SK-N-SH (cell line): ENCODE results near the gene TUBA8. TPM values are rescaled to one million over a fixed set of nuclear protein-coding genes. Genes with fewer than 3 reads are reported as not detected.

Experiments
- CTCF ChIA-PET: fragments of 300-600, 350-600 bp; formaldehyde crosslinking; extraction: SDS; loops from one replicate; lab custom pipeline; 2021; lab: Yijun Ruan, JAX
- POLR2A ChIA-PET: fragments of 350-600 bp; sonication (Branson Sonifier 250); formaldehyde crosslinking; extraction: SDS; loops from one replicate; lab custom pipeline; 2020; ENCODE audit warnings: antibody characterized with exemption, inconsistent platforms; lab: Yijun Ruan, JAX
- DNase-seq: peaks from one replicate; pipeline ENCODE4 v3.0.0; 2012
- H2AFZ ChIP-seq: fragments of 200-600 bp; sonication (generic); 2 replicates; pipeline ENCODE4 v1.8.1; 2016; ENCODE audit warnings: antibody characterized with exemption, mild to moderate bottlenecking, low read depth
- H3F3A ChIP-seq: fragments of 200-600 bp; sonication (generic); replicated peaks from 2 replicates; pipeline ENCODE3; 2016; ENCODE audit warnings: antibody characterized with exemption, mild to moderate bottlenecking; ENCODE audit not compliant: insufficient read depth
- H3K27ac ChIP-seq, 2 experiments: fragments of 200-500 bp in 1 of 2; fragments of 200-600 bp in 1 of 2; sonication (Bioruptor generic) in 1 of 2; sonication (generic), shearing (Covaris generic) in 1 of 2; 2 replicates each; pipeline versions ENCODE4 v1.5.1 to v1.6.1; 2014 to 2016; ENCODE audit warnings: low read depth in 2 of 2, inconsistent platforms in 1 of 2, low read length in 1 of 2, mild to moderate bottlenecking in 1 of 2, mixed read lengths in 1 of 2
- H3K27me3 ChIP-seq: fragments of 200-600 bp; sonication (generic), shearing (Covaris generic); 2 replicates; pipeline ENCODE4 v1.6.1; 2016; ENCODE audit warnings: mixed run types; ENCODE audit not compliant: insufficient read depth
- H3K36me3 ChIP-seq, 2 experiments: fragments of 200-500 bp in 1 of 2; fragments of 200-600 bp in 1 of 2; sonication (Bioruptor generic) in 1 of 2; sonication (generic) in 1 of 2; replicated peaks in 1 of 2; 2 replicates each; pipeline versions ENCODE3 to v1.5.1; 2014 to 2016; ENCODE audit warnings: low read length in 1 of 2, mild to moderate bottlenecking in 1 of 2; ENCODE audit not compliant: insufficient read depth in 2 of 2, control insufficient read depth in 1 of 2
- H3K4me1 ChIP-seq, 2 experiments: fragments of 200-500 bp in 1 of 2; fragments of 200-600 bp in 1 of 2; sonication (Bioruptor generic) in 1 of 2; sonication (generic), shearing (Covaris generic) in 1 of 2; 2 replicates each; pipeline versions ENCODE4 v1.5.1 to v1.6.1; 2014 to 2016; ENCODE audit warnings: low read depth in 1 of 2, low read length in 1 of 2, mixed run types in 1 of 2; ENCODE audit not compliant: insufficient read depth in 2 of 2, control insufficient read depth in 1 of 2
- H3K4me2 ChIP-seq: fragments of 200-600 bp; sonication (generic), shearing (Covaris generic); 2 replicates; pipeline ENCODE4 v1.6.1; 2017; ENCODE audit warnings: mixed run types
- H3K4me3 ChIP-seq, 2 experiments: fragments of 200-500 bp in 1 of 2; fragments of 200-600 bp in 1 of 2; sonication (Bioruptor generic) in 1 of 2; sonication (generic), shearing (Covaris generic) in 1 of 2; 2 replicates each; pipeline versions ENCODE4 v1.5.1 to v1.8.1; 2014 to 2016; ENCODE audit warnings: low read depth in 2 of 2, inconsistent platforms in 1 of 2, low read length in 1 of 2, mild to moderate bottlenecking in 1 of 2, mixed read lengths in 1 of 2, moderate library complexity in 1 of 2
- H3K79me2 ChIP-seq: fragments of 200-600 bp; sonication (generic); 2 replicates; pipeline ENCODE4 v1.8.1; 2017; ENCODE audit warnings: mild to moderate bottlenecking; ENCODE audit not compliant: insufficient read depth
- H3K9ac ChIP-seq: fragments of 200-600 bp; sonication (generic); 2 replicates; pipeline ENCODE4 v1.6.1; 2017; ENCODE audit warnings: mixed run types
- H3K9me2 ChIP-seq: fragments of 200-600 bp; sonication (generic); 2 replicates; pipeline ENCODE4 v1.6.1; 2017; ENCODE audit warnings: mixed run types
- H3K9me3 ChIP-seq: fragments of 200-600 bp; sonication (generic); 2 replicates; pipeline ENCODE4 v1.6.1; 2017; ENCODE audit warnings: mixed run types, mild to moderate bottlenecking, moderate library complexity
- H4K20me1 ChIP-seq: fragments of 200-600 bp; sonication (generic); 2 replicates; pipeline ENCODE4 v1.6.1; 2017; ENCODE audit warnings: mild to moderate bottlenecking, mixed run types; ENCODE audit not compliant: insufficient read depth
- EP300 ChIP-seq, 2 experiments: IDR thresholded peaks; 2 replicates each; pipeline versions ENCODE4 v1.4.0 to v1.6.1; 2012; ENCODE audit warnings: borderline replicate concordance in 1 of 2, low read depth in 1 of 2, low read length in 1 of 2
- FOXJ3 ChIP-seq: sonication (generic); formaldehyde crosslinking; IDR thresholded peaks from 2 replicates; pipeline ENCODE4 v1.5.1; 2020; ENCODE audit warnings: mild to moderate bottlenecking, missing genetic modification reagents
- RAD21 ChIP-seq: IDR thresholded peaks from 2 replicates; pipeline ENCODE4 v1.6.1; 2012; ENCODE audit warnings: mild to moderate bottlenecking, low read length
- SMC3 ChIP-seq: IDR thresholded peaks from 2 replicates; pipeline ENCODE4 v1.6.1; 2012; ENCODE audit warnings: low read depth, low read length, improper control_type of control experiment
- TEAD4 ChIP-seq: IDR thresholded peaks from 2 replicates; pipeline ENCODE4 v1.4.0; 2012; ENCODE audit warnings: mild to moderate bottlenecking, borderline replicate concordance; ENCODE audit not compliant: insufficient read depth
- WGBS: methylation state at CpG from one replicate; pipeline ENCODE4 v1.1.6; 2017; ENCODE audit warnings: low lambda C conversion rate; 5-methylcytosine and 5-hydroxymethylcytosine counted together
- polyA plus RNA-seq, 3 experiments: library from polyadenylated mRNA; depleted of rRNA; stranded (reverse); fragments of >200 nt; gene quantifications; 2 replicates each; pipeline ENCODE4 v1.2.3, GENCODE V29; 2012
- TF ChIP-seq, protein P1 (sequence below): fragments of 200-600 bp; sonication (generic); IDR thresholded peaks from 2 replicates; pipeline ENCODE4 v1.6.1; 2017; ENCODE audit warnings: antibody characterized with exemption, mild to moderate bottlenecking, moderate library complexity

TUBA8 gene
- polyA plus RNA-seq, 1 of the 3 experiments (the other 2 are of a cell fraction): 1.7 TPM

GRCh38 chr22:18078329-18079041 is 32.1 kb upstream of the TUBA8 start:
- Histone ChIP-seq H3F3A (peaks cover 7% of the 10 kb centered on the region), H3K9me3 (no peaks in the 10 kb centered on the region), H2AFZ (peak overlapping the region; percentile 86), H3K9me2 (no peaks in the 10 kb centered on the region), H3K4me2 (peak overlapping the region; percentile 99), H3K4me1 (peaks cover 14 to 23% of the 10 kb centered on the region in 2 experiments), H4K20me1 (0 out of 2 replicates have a peak, but pooled peaks cover 5% of the 10 kb centered on the region), H3K27ac (peak overlapping the region; percentile 54 to 71; a peak in 3 of 4 replicates), H3K27me3 (no peaks in the 10 kb centered on the region), H3K36me3 (peaks cover 26 to 29% of the 10 kb centered on the region in 2 experiments), H3K4me3 (peak overlapping the region; percentile 90 to 96), H3K79me2 (peaks cover 56% of the 10 kb centered on the region), H3K9ac (peak overlapping the region; percentile 88)
- ChIA-PET POLR2A (interaction anchor here (0.6 to 1.3 kb wide), 2 partner anchors 290 to 306 kb away, joined by 3 to 5 read pairs; no protein-coding TSS in a partner anchor), CTCF (interaction anchor here (0.7 to 9.7 kb wide), 8 partner anchors 12 to 338 kb away, joined by 3 to 186 read pairs (median 32); no protein-coding TSS in a partner anchor)
- TF ChIP-seq SMC3: no peak
- TF ChIP-seq, protein P1, sequence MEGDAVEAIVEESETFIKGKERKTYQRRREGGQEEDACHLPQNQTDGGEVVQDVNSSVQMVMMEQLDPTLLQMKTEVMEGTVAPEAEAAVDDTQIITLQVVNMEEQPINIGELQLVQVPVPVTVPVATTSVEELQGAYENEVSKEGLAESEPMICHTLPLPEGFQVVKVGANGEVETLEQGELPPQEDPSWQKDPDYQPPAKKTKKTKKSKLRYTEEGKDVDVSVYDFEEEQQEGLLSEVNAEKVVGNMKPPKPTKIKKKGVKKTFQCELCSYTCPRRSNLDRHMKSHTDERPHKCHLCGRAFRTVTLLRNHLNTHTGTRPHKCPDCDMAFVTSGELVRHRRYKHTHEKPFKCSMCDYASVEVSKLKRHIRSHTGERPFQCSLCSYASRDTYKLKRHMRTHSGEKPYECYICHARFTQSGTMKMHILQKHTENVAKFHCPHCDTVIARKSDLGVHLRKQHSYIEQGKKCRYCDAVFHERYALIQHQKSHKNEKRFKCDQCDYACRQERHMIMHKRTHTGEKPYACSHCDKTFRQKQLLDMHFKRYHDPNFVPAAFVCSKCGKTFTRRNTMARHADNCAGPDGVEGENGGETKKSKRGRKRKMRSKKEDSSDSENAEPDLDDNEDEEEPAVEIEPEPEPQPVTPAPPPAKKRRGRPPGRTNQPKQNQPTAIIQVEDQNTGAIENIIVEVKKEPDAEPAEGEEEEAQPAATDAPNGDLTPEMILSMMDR: peak; percentile 12; the same call in 1 of the 2 replicates
- peak; percentile 63 for DNase-seq
- 18% methylated on average over 19 of the region's 45 CpGs for WGBS

DNA sequence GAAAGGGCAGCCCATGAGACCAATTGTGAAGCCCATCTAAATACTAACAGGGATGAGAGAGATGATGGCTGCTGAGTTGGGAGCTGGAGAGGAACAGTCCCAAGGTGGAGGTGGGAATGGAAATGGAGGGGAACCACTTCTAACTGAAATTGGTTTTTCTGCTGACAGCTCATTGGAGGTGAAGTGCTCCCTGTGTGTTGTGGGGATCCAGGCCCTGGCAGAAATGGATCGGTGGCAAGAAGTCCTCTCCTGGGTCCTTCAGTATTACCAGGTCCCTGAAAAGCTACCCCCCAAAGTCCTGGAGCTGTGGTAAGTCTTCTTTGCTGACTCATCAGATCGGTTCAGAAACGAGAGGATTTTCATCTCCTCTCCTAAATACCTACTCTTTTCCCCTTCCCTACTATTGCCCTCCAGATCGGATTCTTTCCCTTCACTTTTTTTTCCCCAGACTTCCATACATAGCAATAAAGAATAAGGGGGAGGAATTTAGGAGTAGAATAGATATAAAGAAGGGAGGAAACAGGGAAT is 30.8 kb upstream of the TUBA8 start:
- 0 out of 2 replicates have a peak, but pooled peaks cover 5% of the 10 kb centered on the region for H4K20me1 ChIP-seq
- 60% methylated on average over 4 of the region's 4 CpGs for WGBS
- no peak for DNase-seq
- no peaks in the 10 kb centered on the region for H3K27me3 ChIP-seq
- no peak overlapping the region for H2AFZ ChIP-seq
- peak overlapping the region; percentile 99; the same call in 1 of the 2 replicates for H3K4me2 ChIP-seq
- H3K9ac ChIP-seq: no peak overlapping the region
- H3K79me2 ChIP-seq: peaks cover 62% of the 10 kb centered on the region
- H3K27ac ChIP-seq: no peak overlapping the region
- no peaks in the 10 kb centered on the region for H3K9me2 ChIP-seq
- peaks cover 31 to 35% of the 10 kb centered on the region in 2 experiments for H3K36me3 ChIP-seq
- H3K4me1 ChIP-seq: peaks cover 14 to 23% of the 10 kb centered on the region in 2 experiments
- POLR2A ChIA-PET: interaction anchor here (1.1 kb wide), 1 partner anchor 9 kb away, joined by 4 read pairs; no protein-coding TSS in a partner anchor
- H3K9me3 ChIP-seq: no peaks in the 10 kb centered on the region
- TF ChIP-seq FOXJ3 (CRISPR knock-in tag) (no peak), EP300 (IDR thresholded peaks at IDR 0.05; ENCODE audit: borderline replicate concordance in 1 of 2, low read depth in 1 of 2, low read length in 1 of 2) (no peak), SMC3 (no peak), TEAD4 (no peak), RAD21 (no peak)
- H3K4me3 ChIP-seq: no peak overlapping the region
- H3F3A ChIP-seq: peaks cover 7% of the 10 kb centered on the region
- CTCF ChIA-PET: interaction anchor here (0.8 to 9.7 kb wide), 4 partner anchors 14 to 249 kb away, joined by 3 to 186 read pairs (median 4); no protein-coding TSS in a partner anchor
